Right lung (tissue), 5 donors: Measurements from ENCODE around the gene PTPRK. TPM values are rescaled to one million over a fixed set of nuclear protein-coding genes. Genes with fewer than 3 reads are reported as not detected.

ENCODE experiments used
- DNase-seq, 2 donors: peaks; one replicate each; pipeline ENCODE4 v3.0.0-alpha.2; 2013
- polyA plus RNA-seq, 5 donors: library from polyadenylated mRNA; unstranded; fragments of 120-200 nt; gene quantifications; one replicate each; pipeline versions ENCODE4 v1.2.1 to v1.2.3, GENCODE V29; 2013; ENCODE audit warnings: inconsistent platforms in 1 of 5, low replicate concordance in 1 of 5; ENCODE audit not compliant: insufficient read length in 5 of 5, insufficient read depth in 1 of 5

The PTPRK gene
- polyA plus RNA-seq, 5 donors = 55.4 to 92.1 (median 85.6) TPM

GRCh38 chr6:128517124-128517523 lies 3.3 kb downstream of the PTPRK start:
- DNase-seq = no peak

- no peak for DNase-seq
Measured at GRCh38 chr6:128516514-128516898, 3.9 kb downstream of the PTPRK start.

- no peak for DNase-seq
Measured at GRCh38 chr6:128515550-128516513, 4.6 kb downstream of the PTPRK start.

- DNase-seq = no peak
Measured at GRCh38 chr6:128513878-128514277, 6.5 kb downstream of the PTPRK start.

- DNase-seq = no peak
Measured at GRCh38 chr6:128512296-128512695, 8.1 kb downstream of the PTPRK start.

- DNase-seq = no peak
Measured at GRCh38 chr6:128511506-128511905, 8.9 kb downstream of the PTPRK start.

- DNase-seq = no peak
Measured at GRCh38 chr6:128509709-128510108, 10.7 kb downstream of the PTPRK start.

- DNase-seq = no peak
Measured at GRCh38 chr6:128508588-128509296, 11.7 kb downstream of the PTPRK start.

GRCh38 chr6:128507337-128508310 lies 12.8 kb downstream of the PTPRK start:
- DNase-seq = no peak

- no peak for DNase-seq
Measured at GRCh38 chr6:128505603-128506002, 14.8 kb downstream of the PTPRK start.

GRCh38 chr6:128504003-128504654 lies 16.3 kb downstream of the PTPRK start:
- no peak for DNase-seq

GRCh38 chr6:128500749-128501600 lies 19.4 kb downstream of the PTPRK start:
- no peak for DNase-seq

- DNase-seq = no peak
Measured at GRCh38 chr6:128500014-128500413, 20.4 kb downstream of the PTPRK start.

GRCh38 chr6:128499079-128499731 lies 21.2 kb downstream of the PTPRK start:
- no peak for DNase-seq

- no peak for DNase-seq
Measured at GRCh38 chr6:128498234-128498633, 22.2 kb downstream of the PTPRK start.

- DNase-seq = no peak
Measured at GRCh38 chr6:128495536-128496333, 24.7 kb downstream of the PTPRK start.

- DNase-seq = no peak
Measured at GRCh38 chr6:128494440-128494839, 26.0 kb downstream of the PTPRK start.

- no peak for DNase-seq
Measured at GRCh38 chr6:128493877-128494276, 26.5 kb downstream of the PTPRK start.

- DNase-seq = no peak
Measured at GRCh38 chr6:128492386-128492785, 28.0 kb downstream of the PTPRK start.
